Limb (tissue), 2 donors: Measurements from ENCODE around the gene RIN3.

Experiments used
- DNase-seq, 2 donors: peaks; one replicate each; pipeline ENCODE4 v3.0.0-alpha.2; 2016; ENCODE audit errors: extremely low spot score in 2 of 2

RIN3 gene

DNA sequence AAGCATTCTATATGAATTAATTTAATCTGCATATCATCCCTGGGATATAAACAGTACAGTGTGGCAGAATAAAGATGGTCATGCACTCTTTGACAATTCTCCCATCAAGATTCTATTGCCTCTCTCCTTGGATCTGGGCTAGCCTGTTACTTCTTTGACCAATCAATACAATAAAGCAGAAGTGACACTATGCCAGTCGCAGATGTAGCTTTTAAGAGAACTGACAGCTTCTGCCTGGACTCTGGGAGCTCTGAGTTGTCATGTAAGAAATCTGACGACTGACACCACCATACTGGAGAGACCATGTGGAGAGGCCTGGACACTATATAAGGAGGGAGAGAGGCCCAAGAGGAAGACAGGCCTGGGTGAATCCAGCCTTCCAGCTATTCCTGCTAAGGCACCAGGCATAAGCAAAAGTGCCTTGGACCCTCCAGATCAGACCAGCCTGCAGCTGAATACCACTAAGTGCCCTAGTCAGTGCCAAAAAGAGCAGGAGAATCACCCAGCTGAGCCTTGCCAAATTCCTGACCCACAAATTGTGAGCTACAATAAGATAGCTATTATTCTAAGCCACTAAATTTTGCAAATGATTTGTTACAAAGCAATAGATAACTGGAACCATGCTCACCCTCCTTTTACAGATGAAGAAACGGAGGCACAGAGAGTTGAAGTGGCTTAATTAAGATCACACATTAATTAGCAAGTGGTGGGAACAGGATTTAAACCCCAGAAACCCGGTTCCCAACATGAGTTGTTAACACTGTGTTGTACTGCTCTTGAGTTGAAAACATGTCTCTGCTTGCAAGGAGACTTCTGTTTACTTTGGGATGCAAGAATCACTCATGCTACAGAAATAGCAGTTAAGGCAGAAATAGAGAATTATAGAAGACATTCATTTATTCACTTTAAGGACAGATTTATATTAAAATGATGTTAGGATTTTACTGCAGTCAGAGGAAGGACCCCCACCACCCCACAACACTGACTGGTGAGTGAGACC, 84.6 kb downstream of the RIN3 start:
- DNase-seq = no peak

DNA sequence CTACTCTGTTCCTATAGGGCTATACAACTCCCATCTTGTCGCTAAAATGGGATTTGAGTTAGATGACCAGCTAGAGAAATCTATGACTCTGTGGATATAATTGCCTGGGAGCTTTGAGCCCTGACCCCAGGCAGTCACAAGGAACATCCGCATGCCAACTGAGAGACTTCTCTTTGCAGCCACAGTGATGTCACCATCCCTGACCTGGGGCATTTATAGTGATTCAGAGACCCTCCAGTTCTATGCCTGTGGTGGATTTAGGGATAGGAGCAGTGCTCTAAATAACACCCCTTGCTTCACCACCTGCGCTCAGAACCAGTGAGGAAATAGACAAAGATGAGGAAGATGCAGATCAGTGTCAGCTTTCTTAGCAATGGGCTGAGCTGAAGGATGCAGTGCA, 86.2 kb downstream of the RIN3 start:
- no peak for DNase-seq

DNA sequence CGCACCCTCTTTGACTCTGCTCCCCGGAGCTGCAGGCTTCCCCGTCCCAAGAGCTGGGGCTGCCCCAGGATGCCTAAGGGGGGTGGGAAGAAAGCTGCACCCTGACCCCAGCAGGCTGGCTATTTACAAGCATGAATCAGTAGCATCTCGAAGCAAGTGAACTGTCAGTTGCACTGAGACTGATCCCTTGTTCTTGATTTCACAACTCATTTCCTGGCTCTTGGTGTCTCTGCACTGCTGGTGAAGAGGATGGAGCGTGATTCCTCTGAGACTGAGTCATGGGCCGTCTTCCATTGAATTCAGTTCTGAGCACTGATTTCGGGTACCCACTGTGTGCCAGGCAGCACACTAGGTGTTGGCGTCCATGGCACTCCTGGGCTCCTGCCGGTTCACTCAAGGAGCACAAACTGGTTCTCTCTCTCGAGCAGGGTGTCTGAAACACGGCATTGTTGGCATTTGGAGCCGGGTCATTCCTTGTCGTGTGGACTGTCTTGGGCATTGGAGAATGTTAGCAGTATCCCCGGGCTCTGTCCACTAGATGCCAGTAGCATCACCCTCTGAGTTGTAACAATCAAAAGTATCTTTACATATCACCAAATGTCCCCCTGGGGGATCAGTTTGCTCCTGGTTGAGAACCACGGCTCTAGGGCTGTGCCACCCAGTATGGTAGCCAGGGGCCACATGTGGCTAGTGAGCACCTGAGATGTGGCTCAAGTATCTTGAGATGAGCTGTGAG, 86.9 kb downstream of the RIN3 start:
- no peak for DNase-seq

DNA sequence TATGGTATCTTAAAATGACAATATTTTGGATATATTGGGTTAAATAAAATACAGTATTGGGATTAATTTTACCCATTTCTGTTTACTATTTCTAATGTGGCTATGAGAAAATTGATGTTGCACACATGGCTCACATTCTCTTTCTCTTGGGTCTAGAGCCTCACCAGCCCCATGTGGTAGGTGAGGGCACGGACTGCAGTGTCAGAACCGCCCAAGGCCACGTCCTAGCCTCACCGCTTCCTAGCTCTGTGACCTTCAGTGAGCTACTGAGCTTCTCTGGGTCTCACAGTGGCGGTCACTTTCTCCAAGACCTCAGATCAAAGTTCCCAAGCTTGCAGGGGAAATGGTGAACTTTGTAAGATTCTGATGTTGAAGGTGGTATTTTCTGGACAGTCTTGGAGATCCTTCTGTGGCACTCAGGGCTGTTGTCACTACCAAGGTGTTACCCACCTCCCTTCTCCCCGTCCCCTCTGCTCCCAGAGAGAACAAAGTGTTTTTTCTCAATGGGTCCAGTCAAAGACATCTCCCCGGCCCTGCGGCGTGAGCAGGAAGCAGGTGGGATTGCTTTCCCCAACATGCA, 87.6 kb downstream of the RIN3 start:
- no peak for DNase-seq

DNA sequence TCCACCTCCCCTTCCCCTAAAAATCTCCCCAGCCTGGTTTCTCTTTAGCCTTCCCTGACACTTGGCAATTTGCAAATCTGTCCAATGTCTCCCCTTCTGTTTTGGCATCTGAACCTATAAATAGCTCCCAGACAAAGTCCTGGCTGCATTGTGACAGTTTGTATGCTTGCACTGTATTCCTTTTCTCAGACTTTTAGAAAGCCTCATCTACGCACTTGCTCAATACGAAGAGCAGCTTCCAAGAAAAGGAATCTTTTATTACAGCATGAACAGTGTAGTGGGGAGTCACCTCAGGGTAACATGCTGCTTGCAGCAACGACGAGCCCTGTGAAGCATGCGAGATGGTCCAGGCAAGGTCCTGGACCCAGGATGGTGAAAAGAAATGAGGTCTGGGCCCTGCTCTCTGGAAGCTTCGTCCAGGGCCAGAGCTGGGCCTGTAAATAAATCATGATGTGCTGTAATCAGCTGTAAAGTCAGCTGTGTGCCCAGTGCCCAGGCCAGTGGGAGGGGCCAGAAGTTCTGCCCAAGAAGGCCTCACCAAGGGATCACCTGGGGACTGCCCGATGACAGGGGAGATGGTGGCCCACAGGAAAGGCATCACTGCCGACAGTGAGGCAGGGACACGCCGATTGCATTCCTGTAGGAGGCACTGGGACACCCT, 88.3 kb downstream of the RIN3 start:
- no peak for DNase-seq

DNA sequence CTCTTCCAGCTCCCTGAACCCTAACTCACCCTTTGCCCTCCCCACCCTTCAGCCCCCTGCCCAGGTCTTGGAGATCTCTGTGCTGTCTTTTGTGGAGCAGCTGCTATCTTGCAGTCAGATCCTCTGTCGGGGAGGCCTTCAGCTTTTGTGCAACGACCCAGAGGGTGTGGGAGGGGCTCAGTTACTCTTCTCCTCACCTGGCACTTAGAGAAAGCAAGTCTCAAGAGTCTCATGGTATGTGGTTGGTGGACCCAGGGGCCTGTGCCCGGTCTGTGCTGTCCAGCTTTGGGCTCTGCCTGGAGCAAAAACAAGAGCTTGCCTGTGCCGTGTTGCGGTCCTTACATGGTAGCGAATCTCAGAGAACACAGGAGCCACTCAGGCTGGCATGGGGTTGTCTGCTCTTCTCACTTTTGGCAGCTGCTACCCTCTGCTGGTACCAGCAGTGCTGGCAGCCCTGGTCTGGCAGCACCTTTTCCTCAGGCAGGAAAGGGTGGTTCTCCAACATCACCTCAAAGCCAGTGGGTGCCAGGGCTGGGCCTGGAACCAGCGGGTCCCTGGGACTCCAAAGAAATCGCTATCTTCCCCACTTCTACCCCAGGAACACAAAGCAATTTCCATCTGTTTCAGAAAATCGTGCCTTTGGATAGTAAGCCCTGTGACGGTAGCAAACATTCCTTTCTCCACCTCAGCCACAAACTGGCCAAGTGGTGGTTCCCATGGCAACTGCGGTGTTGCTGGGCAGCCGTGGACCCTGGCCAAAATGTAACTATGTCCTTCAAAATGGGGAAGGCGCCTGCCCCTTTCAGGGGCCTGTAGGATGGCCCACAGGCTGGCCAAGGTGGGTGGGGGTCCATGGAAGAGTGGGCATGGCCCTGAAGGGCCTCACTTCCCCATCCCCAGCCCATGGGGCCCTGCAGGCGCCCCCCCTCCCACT, 90.0 kb downstream of the RIN3 start:
- peak; percentile 23 to 78 for DNase-seq

DNA sequence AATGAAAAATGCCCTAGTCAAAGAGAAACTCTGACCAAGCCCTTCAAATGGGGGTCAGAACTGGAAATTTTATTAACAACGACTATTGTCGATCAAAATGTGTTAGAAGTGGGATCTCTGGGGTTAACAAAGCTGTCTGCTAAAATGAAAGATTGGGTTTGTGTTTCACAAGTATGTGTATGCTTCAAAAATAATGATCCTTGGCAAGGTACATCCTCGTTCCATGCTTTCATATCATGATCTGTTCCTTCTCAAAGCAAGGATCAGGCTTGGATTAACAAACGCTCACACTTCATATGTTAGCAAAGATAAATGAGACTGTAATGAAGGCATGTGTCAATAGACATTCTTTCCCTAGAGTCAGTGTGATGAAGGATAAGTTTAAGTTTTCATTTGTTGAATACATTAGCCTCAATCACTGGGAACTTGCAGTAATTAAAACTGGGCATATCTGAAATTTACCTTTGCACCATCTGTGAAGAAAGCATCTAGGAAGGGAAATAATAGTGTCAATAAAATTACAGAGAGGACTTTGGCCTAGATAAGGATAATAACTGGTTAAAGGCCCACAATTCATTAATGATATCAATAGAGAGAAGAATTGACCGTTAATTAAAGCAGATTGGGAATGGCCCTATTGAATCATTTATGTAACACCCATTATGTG, 91.8 kb downstream of the RIN3 start:
- DNase-seq = no peak

DNA sequence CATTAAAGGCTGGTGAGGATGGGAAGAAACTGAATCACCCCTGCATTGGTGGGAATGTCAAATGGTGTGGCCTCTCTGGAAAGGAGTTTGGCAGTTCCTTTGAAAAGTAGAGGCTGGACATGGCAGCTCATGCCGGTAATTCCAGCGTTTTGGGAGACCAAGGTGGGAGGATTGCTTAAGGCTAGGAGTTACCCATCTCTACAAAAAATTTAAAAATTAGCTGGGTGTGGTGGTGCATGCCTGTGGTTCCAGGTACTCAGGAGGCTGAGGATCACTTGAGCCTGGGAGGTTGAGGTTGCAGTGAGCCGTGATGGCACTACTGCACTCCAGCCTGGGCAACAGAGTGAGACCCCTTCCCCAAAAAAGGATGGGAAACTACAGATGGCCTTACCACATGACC, 93.7 kb downstream of the RIN3 start:
- no peak for DNase-seq

DNA sequence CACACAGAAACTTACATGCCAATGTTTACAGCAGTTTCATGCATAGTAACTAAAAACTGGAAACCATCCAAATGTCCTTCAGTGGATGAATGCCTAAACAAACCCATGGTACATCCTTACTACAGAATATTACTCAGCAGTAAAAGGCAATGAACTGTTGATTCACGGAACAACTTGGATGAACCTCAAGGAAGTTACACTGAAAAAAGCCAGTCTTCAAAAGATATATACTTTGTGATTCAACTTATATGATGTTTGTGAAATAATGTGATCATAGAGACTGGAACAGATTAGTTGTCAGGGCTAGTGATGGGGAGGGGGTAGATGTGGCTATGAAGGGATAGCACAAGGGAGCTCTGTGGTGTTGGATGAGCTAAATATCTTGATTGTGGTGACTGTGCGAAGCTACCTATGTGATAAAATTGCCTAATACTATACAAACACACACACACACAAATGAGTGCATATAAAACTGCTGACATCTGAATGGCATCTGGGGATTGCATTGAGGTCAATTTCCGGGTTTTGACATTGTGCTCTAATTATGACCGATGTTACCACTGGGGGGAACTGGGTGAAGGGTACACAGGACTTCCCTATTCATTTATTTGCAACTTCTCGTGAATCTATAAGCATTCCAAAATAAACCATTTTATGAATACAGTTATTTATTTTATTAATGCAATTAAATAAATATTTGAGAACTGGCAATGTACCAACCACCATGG, 94.3 kb downstream of the RIN3 start:
- no peak for DNase-seq

DNA sequence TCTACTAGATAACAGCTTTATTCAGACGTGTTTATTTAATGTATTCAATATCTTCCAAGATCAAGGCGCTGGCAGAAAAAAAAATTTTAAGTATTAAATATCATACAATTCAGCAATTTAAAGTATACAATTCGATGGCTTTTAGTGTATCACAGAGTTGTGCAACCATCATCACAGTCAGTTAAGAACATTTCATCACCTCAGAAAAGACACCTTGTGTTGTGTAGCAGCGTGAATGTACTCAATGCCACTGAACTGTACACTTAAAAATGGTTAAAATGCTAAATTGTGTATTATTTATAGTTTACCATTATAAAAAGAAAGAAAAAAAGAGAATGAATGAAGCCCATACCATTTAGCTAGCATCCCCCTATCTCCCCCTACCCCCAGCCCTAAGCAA, 96.4 kb downstream of the RIN3 start:
- DNase-seq = no peak

DNA sequence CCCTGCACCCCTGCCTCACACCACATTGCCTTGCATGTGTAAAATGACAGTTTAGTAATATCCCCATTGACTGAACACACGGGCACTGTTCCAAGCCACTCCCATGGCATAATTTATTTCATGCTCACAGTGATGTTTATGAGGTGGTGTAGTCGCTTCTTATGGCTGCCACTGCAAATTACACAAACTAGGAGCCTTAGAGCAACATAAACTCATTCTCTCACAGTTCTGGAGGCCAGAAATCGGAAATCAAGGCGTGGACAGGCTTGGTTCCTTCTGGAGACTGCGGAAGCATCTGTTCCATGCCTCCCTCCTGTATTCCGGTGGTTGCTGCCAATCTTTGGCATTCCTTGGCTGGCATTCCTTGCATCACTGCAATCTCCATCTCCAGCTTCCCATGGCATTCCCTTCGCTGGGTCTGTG, 97.3 kb downstream of the RIN3 start:
- DNase-seq = no peak

DNA sequence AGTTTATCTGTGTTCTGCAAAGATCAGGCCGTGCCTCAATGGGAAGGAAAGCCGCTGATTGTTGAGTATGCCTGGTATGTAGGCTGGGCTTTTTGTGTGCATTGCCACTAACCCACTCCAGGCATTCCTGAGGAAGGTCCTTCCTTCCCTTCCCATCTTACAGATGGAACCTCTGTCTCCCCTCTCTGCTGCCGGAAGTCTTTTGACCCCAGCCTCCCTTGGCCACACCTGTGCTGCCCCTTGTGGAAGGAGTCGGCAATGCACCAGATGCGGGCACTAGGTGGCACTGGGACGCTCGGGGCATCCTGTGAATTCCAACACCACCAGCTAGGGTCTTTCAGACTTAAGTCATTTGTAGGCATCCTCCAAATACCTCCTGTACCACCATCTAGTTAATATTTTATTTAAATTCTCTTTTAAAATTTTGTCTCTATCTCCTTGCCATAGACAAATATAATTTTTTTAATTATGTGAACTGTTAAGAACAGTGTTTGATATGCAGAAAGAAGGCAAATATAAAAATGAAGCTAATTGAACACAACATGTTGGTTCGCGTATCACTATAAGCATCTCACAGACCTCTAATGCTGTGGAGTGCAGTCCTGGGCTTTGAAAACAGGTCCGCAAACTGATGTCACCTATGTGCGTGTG, 99.6 kb downstream of the RIN3 start:
- DNase-seq = no peak

DNA sequence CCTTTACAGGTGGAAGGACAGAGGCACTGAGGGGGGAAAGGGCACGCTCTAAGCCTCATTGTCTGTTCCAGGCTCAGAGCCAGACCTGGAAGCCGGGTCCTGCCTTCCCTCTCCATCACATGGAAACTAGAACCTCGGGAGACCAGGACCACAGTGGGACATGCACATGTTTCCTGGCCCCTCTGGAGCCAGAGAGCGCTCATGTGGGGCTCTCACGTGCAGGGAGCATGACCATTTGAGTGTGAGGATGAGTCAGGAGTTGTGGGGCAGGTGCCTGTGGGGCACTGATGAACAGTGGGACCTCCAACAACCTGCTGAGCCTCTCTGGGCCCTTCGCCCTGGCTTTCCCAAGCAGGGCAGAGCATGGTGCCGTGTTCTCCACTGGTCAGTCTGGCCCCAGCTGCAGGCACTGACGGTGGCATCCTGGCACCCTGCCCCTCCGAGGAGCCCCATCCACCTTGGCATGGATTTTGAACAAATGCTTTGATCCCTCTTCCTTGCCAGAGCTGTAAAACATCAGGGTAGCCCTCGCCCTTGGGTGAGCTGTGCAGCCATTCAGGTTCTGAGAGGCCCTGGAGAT, 100.2 kb downstream of the RIN3 start:
- no peak for DNase-seq

DNA sequence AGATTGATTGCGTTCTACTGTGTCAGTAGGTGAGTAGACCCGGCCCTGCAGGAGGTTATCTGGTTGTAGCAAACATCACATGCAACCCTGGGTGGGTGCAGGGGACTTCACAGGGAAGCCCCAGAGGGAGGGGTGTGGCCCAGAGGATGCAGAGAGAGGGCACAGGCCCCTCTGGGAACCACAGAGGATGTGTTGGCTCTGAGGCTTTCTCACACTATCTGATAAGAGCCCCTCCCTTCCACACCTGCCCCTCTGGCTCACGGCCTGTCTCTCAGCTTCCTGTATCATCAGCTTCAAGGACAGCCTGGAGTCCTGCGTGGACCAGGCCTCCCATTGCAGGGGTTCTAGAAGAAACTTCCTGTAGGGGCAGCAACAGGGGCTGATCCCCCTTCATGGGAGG, 101.9 kb downstream of the RIN3 start:
- no peak for DNase-seq

DNA sequence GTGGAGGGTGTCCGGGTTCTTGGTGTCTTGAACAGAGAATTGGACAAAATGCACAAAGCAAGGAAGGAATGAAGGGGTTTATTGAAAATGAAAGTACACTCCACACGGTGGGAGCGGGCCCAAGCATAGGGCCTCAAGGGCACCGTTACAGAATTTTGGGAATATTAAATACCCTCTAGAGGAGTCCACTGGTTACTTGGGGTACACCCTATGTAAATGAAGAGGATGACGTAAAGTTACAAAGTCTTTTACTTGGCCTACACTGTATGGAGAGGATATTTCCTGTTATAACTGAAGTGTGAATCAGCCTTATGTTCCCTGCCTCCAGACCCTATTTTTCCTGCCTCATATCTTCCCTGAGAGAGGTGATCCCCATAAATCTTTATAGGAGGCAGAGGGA, 102.6 kb downstream of the RIN3 start:
- no peak for DNase-seq

DNA sequence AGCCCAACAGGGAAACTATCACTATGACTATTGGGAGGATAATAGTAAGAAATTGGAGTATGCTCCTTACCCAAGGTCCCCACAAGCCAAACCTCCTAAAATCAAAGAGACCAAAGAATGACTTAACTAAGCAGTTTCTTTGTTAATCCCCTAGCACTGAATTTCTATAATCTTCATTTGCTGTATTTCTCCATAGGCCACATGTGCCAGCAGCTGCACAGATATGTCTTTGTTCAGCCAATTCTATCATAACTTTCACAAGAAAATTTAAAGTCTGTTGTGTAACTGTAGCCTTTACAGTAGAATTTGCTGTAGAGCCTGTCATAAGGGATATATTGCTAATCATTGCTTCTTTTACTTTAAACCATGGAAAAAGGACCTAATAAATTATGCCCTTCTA, 104.0 kb downstream of the RIN3 start:
- no peak for DNase-seq

DNA sequence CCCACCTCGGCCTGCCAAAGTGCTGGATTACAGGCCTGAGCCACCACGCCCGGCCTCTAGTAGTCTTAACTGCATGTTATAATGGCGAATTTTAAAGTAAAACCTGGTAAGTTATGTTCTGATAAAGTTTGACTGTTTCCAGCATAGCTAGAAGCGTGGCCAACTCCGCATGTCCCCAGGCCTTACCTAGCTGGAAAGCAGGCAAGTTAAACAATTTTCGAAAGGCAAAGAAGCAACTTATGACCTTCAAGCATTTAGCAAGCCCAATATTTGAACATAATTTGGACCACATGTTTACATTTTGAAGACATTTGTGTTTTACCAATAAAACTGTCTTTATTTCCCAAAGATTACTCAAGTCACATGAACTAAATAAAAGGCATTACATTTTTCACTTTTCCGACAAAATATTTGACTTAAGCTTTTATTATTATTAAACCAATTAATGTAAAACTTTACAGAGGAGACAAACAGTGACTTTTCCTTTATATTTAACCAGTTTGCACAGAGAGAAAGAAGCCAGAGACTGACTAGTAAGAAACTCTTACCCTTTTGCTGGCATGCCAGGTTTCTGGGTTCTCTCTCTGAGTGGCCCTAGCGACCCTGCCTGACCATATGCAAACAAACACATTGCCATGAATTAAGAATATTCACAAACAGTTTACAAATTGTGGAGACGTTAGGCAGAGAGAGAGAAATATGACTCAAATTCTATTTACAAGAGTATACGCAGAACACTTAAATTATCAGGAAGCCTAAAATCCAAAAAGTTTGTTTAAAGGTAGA, 106.3 kb downstream of the RIN3 start:
- no peak for DNase-seq

DNA sequence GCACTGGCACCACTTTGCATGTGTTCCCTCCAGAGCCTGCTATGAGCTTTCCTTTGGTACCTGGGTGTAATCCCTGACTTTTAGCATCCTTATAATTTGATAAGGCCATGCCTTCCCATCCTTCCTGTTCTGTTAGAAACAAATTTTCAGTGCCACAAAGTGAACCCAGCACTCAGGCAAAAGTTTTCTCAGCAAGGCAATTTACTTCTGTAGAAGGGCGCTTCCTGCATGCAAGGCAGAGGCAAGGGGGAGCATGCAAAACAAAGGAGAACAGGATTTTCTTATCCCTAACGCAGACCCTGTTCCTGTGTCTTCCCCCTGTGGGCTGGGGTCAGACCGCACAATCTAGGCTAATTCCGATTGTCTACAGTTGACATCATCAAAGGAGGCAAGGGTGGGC, 108.7 kb downstream of the RIN3 start:
- DNase-seq = no peak
